Measurements from ENCODE around the gene SF3A2. TPM values are rescaled to one million over a fixed set of nuclear protein-coding genes. Genes with fewer than 3 reads are reported as not detected.

The SF3A2 gene
- total RNA-seq, 6 experiments from 2014 or later, result 48.7 to 60.6 (median 54.8) TPM

GRCh38 chr19:2251106-2252054, 14.8 kb downstream of the SF3A2 start:
- Mint-ChIP-seq H3K36me3 (ENCODE audit: low read depth) (no peaks in the 10 kb centered on the region), H3K4me3 (no peak overlapping the region), H3K27me3 (ENCODE audit: insufficient read depth) (peaks cover 9% of the 10 kb centered on the region), H3K9me3 (no peaks in the 10 kb centered on the region), H3K4me1 (ENCODE audit: low read depth) (no peaks in the 10 kb centered on the region), H3K27ac (no peak overlapping the region)
- DNase-seq, result no peak
- TF ChIP-seq CTCF (IDR thresholded peaks at IDR 0.05), result no peak

GRCh38 chr19:2252055-2252796, 15.6 kb downstream of the SF3A2 start:
- TF ChIP-seq CTCF (IDR thresholded peaks at IDR 0.05), result no peak

GRCh38 chr19:2252797-2253105, 16.1 kb downstream of the SF3A2 start:
- Mint-ChIP-seq H3K4me1 (ENCODE audit: low read depth) (no peaks in the 10 kb centered on the region), H3K27me3 (ENCODE audit: insufficient read depth) (peaks cover 9% of the 10 kb centered on the region), H3K9me3 (no peaks in the 10 kb centered on the region), H3K4me3 (no peak overlapping the region), H3K27ac (no peak overlapping the region), H3K36me3 (ENCODE audit: low read depth) (no peaks in the 10 kb centered on the region)
- TF ChIP-seq CTCF (IDR thresholded peaks at IDR 0.05), result no peak
- no peak for DNase-seq

More at GRCh38 chr19:2252055-2252796, 15.6 kb downstream of the SF3A2 start:
- Mint-ChIP-seq H3K9me3 (no peaks in the 10 kb centered on the region), H3K4me3 (no peak overlapping the region), H3K4me1 (ENCODE audit: low read depth) (no peaks in the 10 kb centered on the region), H3K27me3 (ENCODE audit: insufficient read depth) (peaks cover 9% of the 10 kb centered on the region), H3K27ac (no peak overlapping the region), H3K36me3 (ENCODE audit: low read depth) (no peaks in the 10 kb centered on the region)
- no peak for DNase-seq

GRCh38 chr19:2253106-2254063, 16.8 kb downstream of the SF3A2 start:
- TF ChIP-seq CTCF (IDR thresholded peaks at IDR 0.05), result peak; percentile 41; the same call in 1 of the 2 replicates
- no peak overlapping the region for H3K27ac Mint-ChIP-seq
- peaks cover 9% of the 10 kb centered on the region for H3K27me3 Mint-ChIP-seq (ENCODE audit: insufficient read depth)
- no peak for DNase-seq
- no peaks in the 10 kb centered on the region for H3K36me3 Mint-ChIP-seq (ENCODE audit: low read depth)
- H3K4me1 Mint-ChIP-seq (ENCODE audit: low read depth), result no peaks in the 10 kb centered on the region
- H3K9me3 Mint-ChIP-seq, result no peaks in the 10 kb centered on the region
- H3K4me3 Mint-ChIP-seq, result no peak overlapping the region
